K562 (cell line): ENCODE results near the gene SDK1. TPM values are rescaled to one million over a fixed set of nuclear protein-coding genes. Genes with fewer than 3 reads are reported as not detected.

ENCODE experiments used
- ATAC-seq: fragments of 200-7000 bp; cut with Tn5 transposase; 3 replicates; pipeline ENCODE4 v1.9.1; 2020; ENCODE audit warnings: moderate library complexity
- BruUV-seq: library from RNA; stranded (reverse); fragments of 400-500 nt; replicated peaks from 2 replicates; lab custom pipeline; 2021; lab: Mats Ljungman, UMichigan
- CTCF ChIA-PET: fragments of 300-600 bp; formaldehyde crosslinking; extraction: SDS; loops from one replicate; lab custom pipeline; 2021; ENCODE audit warnings: low intra/inter-chr PET ratio; lab: Yijun Ruan, JAX
- POLR2A ChIA-PET: fragments of 300-600, 350-650 bp; sonication (Branson Sonifier 250); formaldehyde crosslinking; extraction: SDS; loops from one replicate; lab custom pipeline; 2021; ENCODE audit warnings: antibody characterized with exemption, inconsistent platforms; lab: Yijun Ruan, JAX
- DNase-seq, 4 experiments: peaks; one replicate each; pipeline versions ENCODE4 v3.0.0 to v3.0.0-alpha.2; 2011 to 2018; ENCODE audit warnings: low spot score in 3 of 4, mixed read lengths in 3 of 4; ENCODE audit errors: extremely low read depth in 1 of 4
- FAIRE-seq: peaks from 2 replicates; lab custom pipeline; 2011; peaks lifted over from hg19 to GRCh38; lab: Jason Lieb, UNC
- H2AFZ ChIP-seq: 2 replicates; pipeline ENCODE4 v1.6.0; 2011; ENCODE audit warnings: low read depth, low read length, control low read depth, inconsistent platforms
- H3K27ac ChIP-seq: fragments of 200-600 bp; 3 replicates; pipeline ENCODE4 v1.8.0; 2011; ENCODE audit warnings: low read depth, mild to moderate bottlenecking, control low read depth, inconsistent platforms, low read length, moderate library complexity, mixed read lengths; ENCODE audit errors: extremely low read depth
- H3K27me3 ChIP-seq, 2 experiments: fragments of 300-600 bp in 1 of 2; 2 replicates in 1 of 2; 3 replicates in 1 of 2; pipeline versions ENCODE4 v1.6.0 to v1.8.0; 2011; ENCODE audit warnings: inconsistent platforms in 2 of 2, low read length in 2 of 2, mild to moderate bottlenecking in 1 of 2, mixed read lengths in 1 of 2, moderate library complexity in 1 of 2; ENCODE audit not compliant: control insufficient read depth in 2 of 2, insufficient read depth in 2 of 2
- H3K36me3 ChIP-seq: fragments of 300-600 bp; 3 replicates; pipeline ENCODE4 v1.8.0; 2011; ENCODE audit warnings: mild to moderate bottlenecking, low read length, inconsistent platforms; ENCODE audit not compliant: control insufficient read depth, insufficient read depth
- H3K4me1 ChIP-seq, 2 experiments: fragments of 200-600 bp in 1 of 2; replicated peaks in 1 of 2; 2 replicates in 1 of 2; 3 replicates in 1 of 2; pipeline versions ENCODE4 v1.5.1 to v1.8.0; 2011; ENCODE audit warnings: inconsistent platforms in 2 of 2, low read length in 2 of 2, mild to moderate bottlenecking in 1 of 2, mixed read lengths in 1 of 2, moderate library complexity in 1 of 2; ENCODE audit not compliant: control insufficient read depth in 2 of 2, insufficient read depth in 2 of 2
- H3K4me2 ChIP-seq: 2 replicates; pipeline ENCODE4 v1.6.1; 2011; ENCODE audit warnings: low read length, control low read depth, inconsistent platforms, mixed read lengths; ENCODE audit not compliant: insufficient read depth
- H3K4me3 ChIP-seq: fragments of 200-600 bp; sonication (generic), shearing (Covaris generic); 2 replicates; pipeline ENCODE4 v1.5.1; 2016; ENCODE audit warnings: control low read depth, inconsistent platforms
- H3K79me2 ChIP-seq: fragments of 200-600 bp; 3 replicates; pipeline ENCODE4 v1.8.0; 2011; ENCODE audit warnings: low read length, inconsistent platforms; ENCODE audit not compliant: control insufficient read depth, insufficient read depth
- H3K9ac ChIP-seq, 2 experiments: 2 replicates each; pipeline versions ENCODE4 v1.6.0 to v1.6.1; 2011; ENCODE audit warnings: low read depth in 2 of 2, low read length in 2 of 2, control low read depth in 1 of 2, inconsistent platforms in 1 of 2, mild to moderate bottlenecking in 1 of 2, mixed read lengths in 1 of 2; ENCODE audit not compliant: insufficient read depth in 1 of 2
- H3K9me1 ChIP-seq: one replicate; pipeline ENCODE4 v1.6.0; 2011; ENCODE audit warnings: inconsistent platforms, mild to moderate bottlenecking, low read length, moderate library complexity; ENCODE audit not compliant: control insufficient read depth, insufficient read depth
- H3K9me3 ChIP-seq: replicated peaks from 2 replicates; pipeline ENCODE4 v1.5.1; 2011; ENCODE audit warnings: low read depth, low read length, inconsistent platforms; ENCODE audit not compliant: control insufficient read depth, insufficient read depth
- H4K20me1 ChIP-seq: replicated peaks from 2 replicates; pipeline ENCODE4 v1.6.1; 2011; ENCODE audit warnings: low read length, inconsistent platforms, mixed read lengths; ENCODE audit not compliant: control insufficient read depth, insufficient read depth
- DACH1 ChIP-seq: fragments of 450-650 bp; IDR thresholded peaks from 2 replicates; pipeline ENCODE4 v1.6.1; 2018; ENCODE audit not compliant: partially characterized antibody
- ID3 ChIP-seq, 2 experiments: fragments of 250-450 bp in 1 of 2; fragments of 450-650 bp in 1 of 2; sonication (Bioruptor Pico) in 1 of 2; IDR thresholded peaks; 2 replicates each; pipeline versions ENCODE4 v1.6.1 to v1.8.0; 2016 to 2021; ENCODE audit warnings: mild to moderate bottlenecking in 2 of 2, moderate library complexity in 2 of 2, missing compliant biosample characterization in 1 of 2, missing genetic modification characterization in 1 of 2
- NCOA1 ChIP-seq: fragments of 450-650 bp; IDR thresholded peaks from 2 replicates; pipeline ENCODE4 v1.6.1; 2016; ENCODE audit warnings: low read depth
- NR2F6 ChIP-seq: fragments of 450-650 bp; formaldehyde crosslinking; IDR thresholded peaks from 2 replicates; pipeline ENCODE4 v1.4.0; 2020; ENCODE audit warnings: mild to moderate bottlenecking
- NR4A1 ChIP-seq, 2 experiments: fragments of 250-450 bp in 1 of 2; fragments of 450-650 bp in 1 of 2; sonication (Bioruptor Pico) in 1 of 2; IDR thresholded peaks; 2 replicates each; pipeline versions ENCODE4 v1.4.0 to v1.6.1; 2016 to 2020; ENCODE audit warnings: mild to moderate bottlenecking in 2 of 2, missing compliant biosample characterization in 1 of 2, missing genetic modification characterization in 1 of 2, moderate library complexity in 1 of 2
- PBX2 ChIP-seq, 2 experiments: IDR thresholded peaks in 1 of 2; conservative IDR thresholded peaks in 1 of 2; 2 replicates each; pipeline ENCODE4 v1.6.1; 2016; ENCODE audit warnings: low read depth in 2 of 2, mild to moderate bottlenecking in 1 of 2, missing compliant biosample characterization in 1 of 2, missing genetic modification characterization in 1 of 2, moderate library complexity in 1 of 2
- TEAD1 ChIP-seq, 2 experiments: fragments of 450-650 bp in 1 of 2; sonication (generic) in 1 of 2; formaldehyde crosslinking; IDR thresholded peaks; 2 replicates each; pipeline versions ENCODE4 v1.4.0 to v1.8.0; 2020 to 2022; ENCODE audit warnings: mild to moderate bottlenecking in 2 of 2, missing genetic modification reagents in 1 of 2
- USF2 ChIP-seq: sonication (generic); formaldehyde crosslinking; IDR thresholded peaks from 2 replicates; pipeline ENCODE4 v1.5.0; 2020; ENCODE audit warnings: missing genetic modification reagents
- WGBS: fragments of 100-300 bp; shearing (Covaris generic); methylation state at CpG from one replicate; pipeline ENCODE4 v1.1.6; 2016; ENCODE audit warnings: low coverage, mixed read lengths; ENCODE audit not compliant: insufficient coverage; ENCODE audit errors: missing lambda C conversion rate; 5-methylcytosine and 5-hydroxymethylcytosine counted together
- in situ Hi-C: fragments of 300-500 bp; cut with MboI; formaldehyde crosslinking; loops from 4 replicates; pipeline ENCODE4 v1.15.0; 2018; ENCODE audit warnings: inconsistent platforms, mixed read lengths
- intact Hi-C: fragments of 100-400 bp; cut with micrococcal nuclease; formaldehyde crosslinking; loops from 2 replicates; pipeline ENCODE4 v1.14.2; 2022
- polyA plus RNA-seq, 8 experiments: library from polyadenylated mRNA; depleted of rRNA in 4 of 8; stranded (reverse) in 5 of 8; unstranded in 3 of 8; fragments of >200 nt; fragmentation: Nextera tagmentation in 2 of 8; fragmentation: Illumina TruSeq in 1 of 8; extraction: Ambion mirVana in 2 of 8; extraction: Trizol in 1 of 8; gene quantifications; 2 replicates each; pipeline versions ENCODE4 v1.2.1 to v1.2.3, GENCODE V29; 2011 to 2014; ENCODE audit warnings: inconsistent platforms in 1 of 8, missing spikeins in 1 of 8
- total RNA-seq, 7 experiments: library from RNA; depleted of rRNA in 6 of 7; stranded (reverse); fragments of >200 nt in 6 of 7; fragmentation: Illumina TruSeq in 2 of 7; extraction: Trizol in 2 of 7; gene quantifications; 2 replicates each; pipeline versions ENCODE4 v1.2.1 to v1.2.3, GENCODE V29; 2011 to 2021; ENCODE audit warnings: low replicate concordance in 1 of 7
- TF ChIP-seq, protein P1 (sequence below), 2 experiments: fragments of 450-650 bp in 1 of 2; sonication (generic) in 1 of 2; formaldehyde crosslinking in 1 of 2; IDR thresholded peaks in 1 of 2; conservative IDR thresholded peaks in 1 of 2; 2 replicates each; pipeline versions ENCODE4 v1.6.1 to v1.8.1; 2016 to 2023; ENCODE audit warnings: mild to moderate bottlenecking in 2 of 2, moderate library complexity in 2 of 2, inconsistent platforms in 1 of 2, missing genetic modification reagents in 1 of 2

The SDK1 gene
- total and polyA plus RNA-seq, 9 of the 15 experiments (the other 6 are each of a cell fraction or from before 2014, with no cell fraction given): 0.16 TPM; not detected in 8

DNA sequence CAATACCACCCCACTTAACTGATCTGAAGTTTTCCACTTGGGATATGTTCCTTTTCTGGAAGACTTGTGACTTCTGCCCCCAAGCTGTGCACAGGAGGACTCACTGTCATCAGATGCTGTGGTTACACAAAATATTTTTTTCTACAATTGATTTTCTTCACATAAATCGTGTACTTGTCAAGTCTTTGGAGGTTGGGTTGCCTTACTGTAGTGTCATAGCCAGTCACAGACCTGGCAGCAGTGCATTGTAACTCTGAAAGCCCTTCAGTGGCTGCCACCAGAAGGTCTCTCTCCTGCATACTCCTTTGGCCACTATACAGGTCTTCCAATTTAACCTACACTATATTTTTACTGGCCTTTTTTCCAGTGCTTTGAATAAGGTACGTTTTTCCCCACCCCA is 73.2 kb downstream of the SDK1 start:
- Histone ChIP-seq H3K79me2 (no peaks in the 10 kb centered on the region), H3K9me1 (no peaks in the 10 kb centered on the region), H4K20me1 (no peaks in the 10 kb centered on the region), H3K36me3 (no peaks in the 10 kb centered on the region), H3K9ac (no peak overlapping the region), H3K4me1 (no peaks in the 10 kb centered on the region), H3K27me3 (peaks cover 4 to 27% of the 10 kb centered on the region in 2 experiments; a peak in 3 of 5 replicates), H3K9me3 (no peaks in the 10 kb centered on the region), H3K4me3 (no peak overlapping the region), H3K4me2 (no peak overlapping the region), H3K27ac (no peak overlapping the region), H2AFZ (no peak overlapping the region)
- intact Hi-C loops (no loop called here), in situ Hi-C loops (no loop called here)
- TF ChIP-seq ID3 (CRISPR knock-in tag; IDR thresholded peaks at IDR 0.05): no peak
- no peak for TF ChIP-seq ID3 (tag; IDR thresholded peaks at IDR 0.05)
- no peak for TF ChIP-seq PBX2 (CRISPR knock-in tag; IDR thresholded peaks at IDR 0.05; ENCODE audit: low read depth)
- no peak for TF ChIP-seq PBX2 (tag; conservative IDR thresholded peaks at IDR 0.05; ENCODE audit: low read depth)
- TF ChIP-seq, protein P1, sequence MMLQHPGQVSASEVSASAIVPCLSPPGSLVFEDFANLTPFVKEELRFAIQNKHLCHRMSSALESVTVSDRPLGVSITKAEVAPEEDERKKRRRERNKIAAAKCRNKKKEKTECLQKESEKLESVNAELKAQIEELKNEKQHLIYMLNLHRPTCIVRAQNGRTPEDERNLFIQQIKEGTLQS (IDR thresholded peaks at IDR 0.05): no peak
- TF ChIP-seq, protein P1 (CRISPR knock-in tag; conservative IDR thresholded peaks at IDR 0.05): no peak
- no peak for TF ChIP-seq NR2F6 (CRISPR knock-in tag)
- no peak for TF ChIP-seq NR4A1 (CRISPR knock-in tag; IDR thresholded peaks at IDR 0.05)
- no peak for TF ChIP-seq NR4A1 (tag; IDR thresholded peaks at IDR 0.05)
- no peak for TF ChIP-seq TEAD1 (CRISPR knock-in tag; IDR thresholded peaks at IDR 0.05)
- no peak for TF ChIP-seq USF2 (CRISPR knock-in tag)
- TF ChIP-seq DACH1: no peak
- no peak for TF ChIP-seq NCOA1
- FAIRE-seq (no peak), DNase-seq (no peak), ATAC-seq (no peak)
- POLR2A ChIA-PET: no interaction called here
- WGBS: 0% methylated on average over 2 of the region's 2 CpGs
- no TSS peak for BruUV-seq
- CTCF ChIA-PET: no interaction called here
